ENCODE data around the gene AP3B2.

Gene AP3B2

GRCh38 chr15:82651708-82652107, 58.0 kb downstream of the AP3B2 start:
- H3K27ac Mint-ChIP-seq: no peak overlapping the region
- no peaks in the 10 kb centered on the region for H3K9me3 Mint-ChIP-seq
- no peak overlapping the region for H3K4me3 Mint-ChIP-seq
- no peaks in the 10 kb centered on the region for H3K4me1 Mint-ChIP-seq
- H3K36me3 Mint-ChIP-seq (ENCODE audit: low read depth): no peaks in the 10 kb centered on the region
- H3K27me3 Mint-ChIP-seq (ENCODE audit: low read depth): peaks cover 85% of the 10 kb centered on the region
- no peak for TF ChIP-seq CTCF (IDR thresholded peaks at IDR 0.05; ENCODE audit: unreplicated experiment in 3 of 3)

- H3K27ac Mint-ChIP-seq: no peak overlapping the region
- H3K36me3 Mint-ChIP-seq (ENCODE audit: low read depth): no peaks in the 10 kb centered on the region
- H3K4me3 Mint-ChIP-seq: no peak overlapping the region
- TF ChIP-seq CTCF (IDR thresholded peaks at IDR 0.05; ENCODE audit: unreplicated experiment in 3 of 3): no peak
- H3K9me3 Mint-ChIP-seq: no peaks in the 10 kb centered on the region
- H3K27me3 Mint-ChIP-seq (ENCODE audit: low read depth): peaks cover 92% of the 10 kb centered on the region
- H3K4me1 Mint-ChIP-seq: no peaks in the 10 kb centered on the region
These were observed 59.5 kb downstream of the AP3B2 start for GRCh38 chr15:82650046-82650670.

GRCh38 chr15:82649226-82649999, 60.3 kb downstream of the AP3B2 start:
- no peaks in the 10 kb centered on the region for H3K4me1 Mint-ChIP-seq
- H3K36me3 Mint-ChIP-seq (ENCODE audit: low read depth): no peaks in the 10 kb centered on the region
- TF ChIP-seq CTCF (IDR thresholded peaks at IDR 0.05; ENCODE audit: unreplicated experiment in 3 of 3): no peak
- H3K27me3 Mint-ChIP-seq (ENCODE audit: low read depth): peaks cover 92% of the 10 kb centered on the region
- no peak overlapping the region for H3K27ac Mint-ChIP-seq
- H3K9me3 Mint-ChIP-seq: no peaks in the 10 kb centered on the region
- H3K4me3 Mint-ChIP-seq: peak overlapping the region; percentile 19 to 63 (median 60)

- TF ChIP-seq CTCF (IDR thresholded peaks at IDR 0.05; ENCODE audit: unreplicated experiment in 3 of 3): no peak
- Mint-ChIP-seq H3K27ac (no peak overlapping the region), H3K36me3 (ENCODE audit: low read depth) (no peaks in the 10 kb centered on the region), H3K9me3 (no peaks in the 10 kb centered on the region), H3K4me1 (peaks cover 6% of the 10 kb centered on the region), H3K27me3 (ENCODE audit: low read depth) (peaks cover 91% of the 10 kb centered on the region), H3K4me3 (peak overlapping the region; percentile 19 to 63 (median 60))
These were observed 61.2 kb downstream of the AP3B2 start for GRCh38 chr15:82648257-82649103.

- Mint-ChIP-seq H3K27me3 (ENCODE audit: low read depth) (peaks cover 91% of the 10 kb centered on the region), H3K27ac (no peak overlapping the region), H3K36me3 (ENCODE audit: low read depth) (no peaks in the 10 kb centered on the region), H3K4me3 (peak overlapping the region; percentile 19 to 63 (median 60)), H3K9me3 (no peaks in the 10 kb centered on the region), H3K4me1 (peaks cover 6% of the 10 kb centered on the region)
- no peak for TF ChIP-seq CTCF (IDR thresholded peaks at IDR 0.05; ENCODE audit: unreplicated experiment in 3 of 3)
These were observed 61.8 kb downstream of the AP3B2 start for GRCh38 chr15:82647835-82648256.
